Body of pancreas (tissue), 4 donors: Measurements from ENCODE around the gene KCTD5. TPM values are rescaled to one million over a fixed set of nuclear protein-coding genes. Genes with fewer than 3 reads are reported as not detected.

Experiments used
- ATAC-seq: fragments of 150-250 bp; one replicate; pipeline ENCODE4 v1.9.1; 2016
- DNase-seq, 4 donors: peaks; one replicate each; pipeline ENCODE4 v3.0.0-alpha.2; 2019
- H3K27ac ChIP-seq, 4 donors: fragments of 200-600 bp; sonication (generic); 1 replicate in 3 of 4; 2 replicates in 1 of 4; pipeline versions ENCODE4 v1.5.1 to v1.6.1; 2016 to 2019; ENCODE audit warnings: mild to moderate bottlenecking in 1 of 4, mixed read lengths in 1 of 4, moderate library complexity in 1 of 4
- H3K27me3 ChIP-seq, 2 donors: fragments of 200-600 bp; sonication (generic); one replicate each; pipeline ENCODE4 v1.6.0; 2016; ENCODE audit warnings: mild to moderate bottlenecking in 1 of 2
- H3K36me3 ChIP-seq, 2 donors: fragments of 200-600 bp; sonication (generic); replicated peaks in 1 of 2; 2 replicates each; pipeline ENCODE4 v1.5.1; 2016; ENCODE audit warnings: low read depth in 2 of 2; ENCODE audit not compliant: insufficient read depth in 1 of 2
- H3K4me1 ChIP-seq: fragments of 200-600 bp; sonication (generic); one replicate; pipeline ENCODE4 v1.6.0; 2016
- H3K4me3 ChIP-seq, 2 donors: fragments of 200-600 bp; sonication (generic); 1 replicate in 1 of 2; 2 replicates in 1 of 2; pipeline ENCODE4 v1.5.1; 2016 to 2019
- H3K9me3 ChIP-seq, 3 donors: fragments of 200-600 bp; sonication (generic); 1 replicate in 2 of 3; 2 replicates in 1 of 3; pipeline ENCODE4 v1.5.1; 2016
- CTCF ChIP-seq, 7 experiments: fragments of 450-650 bp in 4 of 7; fragments of 200-600 bp in 3 of 7; sonication (generic) in 3 of 7; IDR thresholded peaks; one replicate each; pipeline ENCODE4 v1.5.1; 2016 to 2019; ENCODE audit warnings: antibody characterized with exemption in 7 of 7
- POLR2A ChIP-seq, 3 donors: fragments of 450-650 bp; IDR thresholded peaks; one replicate each; pipeline ENCODE4 v1.6.1; 2016; ENCODE audit warnings: antibody characterized with exemption in 3 of 3, mild to moderate bottlenecking in 2 of 3
- WGBS, 2 donors: methylation state at CpG; one replicate each; pipeline ENCODE4 v1.1.5; 2017; 5-methylcytosine and 5-hydroxymethylcytosine counted together
- intact Hi-C: fragments of 100-400 bp; cut with DNase I; formaldehyde crosslinking; loops from one replicate; pipeline ENCODE4 v1.15.1; 2023
- total RNA-seq, 2 donors: library from RNA; depleted of rRNA; stranded (reverse); fragments of >200 nt; gene quantifications; one replicate each; pipeline ENCODE4 v1.1.0, GENCODE V29; 2016

Gene KCTD5
- total RNA-seq, 2 donors from 2014 or later = 6.2 to 7.3 TPM

GRCh38 chr16:2710711-2711231 is 28.4 kb downstream of the KCTD5 start:
- no peaks in the 10 kb centered on the region for H3K27me3 ChIP-seq
- no peak overlapping the region for H3K4me3 ChIP-seq
- ATAC-seq (no peak), DNase-seq (no peak)
- no peaks in the 10 kb centered on the region for H3K9me3 ChIP-seq
- intact Hi-C loops = no loop called here
- TF ChIP-seq CTCF (IDR thresholded peaks at IDR 0.05) = no peak
- TF ChIP-seq POLR2A (IDR thresholded peaks at IDR 0.05) = no peak
- WGBS, 2 donors = 43 to 70% methylated on average over 4 to 11 of the region's 11 CpGs
- no peak overlapping the region for H3K27ac ChIP-seq
- peaks cover 4% of the 10 kb centered on the region for H3K4me1 ChIP-seq
- peaks cover 5% of the 10 kb centered on the region in 2 donors for H3K36me3 ChIP-seq

DNA sequence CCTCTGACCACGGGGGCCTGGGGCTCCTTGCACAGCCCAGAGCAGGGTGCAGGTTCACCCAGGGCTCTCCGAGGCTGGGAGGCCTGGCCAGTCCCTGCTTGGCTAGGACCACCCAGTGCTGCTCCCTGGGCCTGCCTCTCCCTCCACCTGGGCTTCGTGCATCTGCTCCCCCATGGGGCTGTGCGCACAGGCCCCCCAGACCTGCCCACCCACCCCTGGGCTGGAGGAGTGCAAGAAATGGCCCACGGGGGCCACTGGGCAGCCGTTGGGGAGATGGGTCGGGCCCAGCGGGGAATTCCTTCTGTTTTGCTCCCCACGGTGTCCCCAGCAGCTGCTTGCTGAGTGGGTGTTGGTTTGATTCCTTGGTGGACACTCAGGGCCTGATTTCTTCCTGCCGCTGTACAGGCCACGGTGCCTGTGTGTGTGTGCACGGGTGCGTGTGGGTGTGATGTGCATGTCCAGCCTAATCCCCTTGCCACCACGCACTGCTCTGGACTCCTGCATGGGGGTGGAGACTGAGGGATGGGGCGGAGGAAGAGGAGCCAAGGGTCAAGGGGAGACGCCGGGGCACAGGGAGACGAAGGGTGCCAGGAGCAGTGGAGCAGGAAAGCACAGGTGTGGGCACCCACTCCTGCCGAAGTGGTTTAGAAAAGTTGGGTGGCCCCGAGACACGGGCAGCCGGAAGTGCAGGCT is 29.2 kb downstream of the KCTD5 start:
- Histone ChIP-seq H3K4me1 (peaks cover 6% of the 10 kb centered on the region), H3K9me3 (no peaks in the 10 kb centered on the region), H3K27me3 (no peaks in the 10 kb centered on the region), H3K36me3 (peaks cover 5% of the 10 kb centered on the region in 2 donors), H3K27ac (no peak overlapping the region), H3K4me3 (no peak overlapping the region)
- DNase-seq (no peak), ATAC-seq (no peak)
- intact Hi-C loops = no loop called here
- 49 to 59% methylated on average over 15 to 22 of the region's 22 CpGs for WGBS, 2 donors
- TF ChIP-seq POLR2A (IDR thresholded peaks at IDR 0.05) (no peak), CTCF (IDR thresholded peaks at IDR 0.05) (no peak)

- no peak overlapping the region for H3K4me3 ChIP-seq
- H3K36me3 ChIP-seq = peaks cover 5% of the 10 kb centered on the region in 2 donors
- 59 to 64% methylated on average over 11 to 14 of the region's 14 CpGs for WGBS, 2 donors
- peaks cover 6% of the 10 kb centered on the region for H3K4me1 ChIP-seq
- H3K27me3 ChIP-seq = no peaks in the 10 kb centered on the region
- no peak for ATAC-seq
- H3K27ac ChIP-seq = no peak overlapping the region
- intact Hi-C loops = no loop called here
- peak in 1 of 4 donors; percentile 11 for DNase-seq
- no peaks in the 10 kb centered on the region for H3K9me3 ChIP-seq
- no peak for TF ChIP-seq CTCF (IDR thresholded peaks at IDR 0.05)
- TF ChIP-seq POLR2A (IDR thresholded peaks at IDR 0.05) = no peak
Observed at GRCh38 chr16:2712063-2712441, 29.7 kb downstream of the KCTD5 start.

DNA sequence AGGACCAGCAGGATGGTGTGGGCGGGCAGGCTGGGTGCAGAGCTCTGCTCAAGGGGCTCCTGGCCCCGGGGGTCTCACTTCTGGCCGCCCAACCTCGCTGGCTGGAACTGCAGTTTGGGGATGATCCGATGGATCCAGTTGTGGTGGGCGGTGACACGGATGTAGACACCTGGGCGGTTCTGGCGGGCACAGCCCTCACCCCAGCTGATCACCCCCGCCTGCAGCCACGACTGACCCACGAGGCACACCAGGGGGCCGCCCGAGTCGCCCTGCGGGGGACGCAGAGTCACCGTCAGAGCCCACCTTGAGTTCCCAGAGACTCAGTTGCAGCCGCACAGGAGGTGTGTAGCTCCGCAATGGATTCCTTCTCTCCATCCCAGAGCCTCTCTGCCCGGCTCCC is 30.2 kb downstream of the KCTD5 start:
- Histone ChIP-seq H3K27ac (no peak overlapping the region), H3K4me3 (no peak overlapping the region), H3K4me1 (peaks cover 6% of the 10 kb centered on the region), H3K27me3 (no peaks in the 10 kb centered on the region), H3K9me3 (no peaks in the 10 kb centered on the region), H3K36me3 (peaks cover 4 to 5% of the 10 kb centered on the region in 2 donors)
- TF ChIP-seq POLR2A (IDR thresholded peaks at IDR 0.05) (no peak), CTCF (IDR thresholded peaks at IDR 0.05) (no peak)
- ATAC-seq (no peak), DNase-seq (no peak)
- 72 to 75% methylated on average over 6 to 21 of the region's 21 CpGs for WGBS, 2 donors
- intact Hi-C loops = no loop called here

GRCh38 chr16:2713523-2713922 is 31.2 kb downstream of the KCTD5 start:
- H3K9me3 ChIP-seq = no peaks in the 10 kb centered on the region
- WGBS, 2 donors = 66 to 80% methylated on average over 14 of the region's 14 CpGs
- intact Hi-C loops = no loop called here
- H3K27me3 ChIP-seq = no peaks in the 10 kb centered on the region
- H3K4me3 ChIP-seq = no peak overlapping the region
- H3K27ac ChIP-seq = no peak overlapping the region
- H3K4me1 ChIP-seq = peaks cover 6% of the 10 kb centered on the region
- DNase-seq = no peak
- no peak for TF ChIP-seq POLR2A (IDR thresholded peaks at IDR 0.05)
- TF ChIP-seq CTCF (IDR thresholded peaks at IDR 0.05) = no peak
- ATAC-seq = no peak
- H3K36me3 ChIP-seq = no peaks in the 10 kb centered on the region
